ENCODE data around the gene FLYWCH2.

Gene FLYWCH2

GRCh38 chr16:2853531-2854073 lies 29.4 kb upstream of the FLYWCH2 start:
- H3K4me2 ChIP-seq (ENCODE audit: insufficient read depth, low read length), result no peak overlapping the region
- no peak overlapping the region for H3K9ac ChIP-seq (ENCODE audit: low read depth, low read length)
- no peak for DNase-seq
- H3K4me3 ChIP-seq (ENCODE audit: low read depth in 1 of 2, low read length in 2 of 2), result no peak overlapping the region
- no peaks in the 10 kb centered on the region for H3K36me3 ChIP-seq (ENCODE audit: insufficient read depth, low read length)
- no peak overlapping the region for H3K27ac ChIP-seq (ENCODE audit: low read length)
- no peaks in the 10 kb centered on the region for H4K20me1 ChIP-seq (ENCODE audit: insufficient read depth, low read length)
- TF ChIP-seq EZH2 (IDR thresholded peaks at IDR 0.05; ENCODE audit: borderline replicate concordance, low read depth, low read length, severe bottlenecking) (no peak), CTCF (IDR thresholded peaks at IDR 0.05; ENCODE audit: borderline replicate concordance, extremely low read depth, low read length, poor library complexity, severe bottlenecking) (no peak)
- ATAC-seq (ENCODE audit: insufficient read depth, low read depth), result no peak
- H3K79me2 ChIP-seq (ENCODE audit: insufficient read depth, low read length), result no peaks in the 10 kb centered on the region
- H3K9me3 ChIP-seq (ENCODE audit: insufficient read depth, low read length, severe bottlenecking), result peaks cover 6% of the 10 kb centered on the region
- no peak overlapping the region for H2AFZ ChIP-seq (ENCODE audit: low read depth, low read length)
- peaks cover 12% of the 10 kb centered on the region for H3K27me3 ChIP-seq (ENCODE audit: insufficient read depth, low read length, poor library complexity)
- H3K4me1 ChIP-seq (ENCODE audit: insufficient read depth, low read length), result no peaks in the 10 kb centered on the region

GRCh38 chr16:2854700-2855309 lies 28.2 kb upstream of the FLYWCH2 start:
- peak; percentile 24 for DNase-seq
- no peak for ATAC-seq (ENCODE audit: insufficient read depth, low read depth)
- TF ChIP-seq CTCF (IDR thresholded peaks at IDR 0.05; ENCODE audit: borderline replicate concordance, extremely low read depth, low read length, poor library complexity, severe bottlenecking), result peak; percentile 73
- TF ChIP-seq EZH2 (IDR thresholded peaks at IDR 0.05; ENCODE audit: borderline replicate concordance, low read depth, low read length, severe bottlenecking), result no peak
- Histone ChIP-seq H2AFZ (ENCODE audit: low read depth, low read length) (no peak overlapping the region), H3K9me3 (ENCODE audit: insufficient read depth, low read length, severe bottlenecking) (peaks cover 6% of the 10 kb centered on the region), H3K4me3 (ENCODE audit: low read depth in 1 of 2, low read length in 2 of 2) (no peak overlapping the region), H3K4me1 (ENCODE audit: insufficient read depth, low read length) (no peaks in the 10 kb centered on the region), H3K9ac (ENCODE audit: low read depth, low read length) (no peak overlapping the region), H3K79me2 (ENCODE audit: insufficient read depth, low read length) (no peaks in the 10 kb centered on the region), H3K27ac (ENCODE audit: low read length) (no peak overlapping the region), H3K36me3 (ENCODE audit: insufficient read depth, low read length) (no peaks in the 10 kb centered on the region), H3K4me2 (ENCODE audit: insufficient read depth, low read length) (no peak overlapping the region), H4K20me1 (ENCODE audit: insufficient read depth, low read length) (no peaks in the 10 kb centered on the region), H3K27me3 (ENCODE audit: insufficient read depth, low read length, poor library complexity) (peaks cover 13% of the 10 kb centered on the region)

- TF ChIP-seq EZH2 (IDR thresholded peaks at IDR 0.05; ENCODE audit: borderline replicate concordance, low read depth, low read length, severe bottlenecking) (no peak), CTCF (IDR thresholded peaks at IDR 0.05; ENCODE audit: borderline replicate concordance, extremely low read depth, low read length, poor library complexity, severe bottlenecking) (no peak)
- no peak overlapping the region for H3K4me3 ChIP-seq (ENCODE audit: low read depth in 1 of 2, low read length in 2 of 2)
- no peak overlapping the region for H3K4me2 ChIP-seq (ENCODE audit: insufficient read depth, low read length)
- ATAC-seq (ENCODE audit: insufficient read depth, low read depth) (no peak), DNase-seq (no peak)
- H4K20me1 ChIP-seq (ENCODE audit: insufficient read depth, low read length), result no peaks in the 10 kb centered on the region
- no peaks in the 10 kb centered on the region for H3K36me3 ChIP-seq (ENCODE audit: insufficient read depth, low read length)
- H3K9ac ChIP-seq (ENCODE audit: low read depth, low read length), result no peak overlapping the region
- H3K4me1 ChIP-seq (ENCODE audit: insufficient read depth, low read length), result no peaks in the 10 kb centered on the region
- H2AFZ ChIP-seq (ENCODE audit: low read depth, low read length), result no peak overlapping the region
- H3K27me3 ChIP-seq (ENCODE audit: insufficient read depth, low read length, poor library complexity), result peaks cover 13% of the 10 kb centered on the region
- H3K27ac ChIP-seq (ENCODE audit: low read length), result no peak overlapping the region
- no peaks in the 10 kb centered on the region for H3K79me2 ChIP-seq (ENCODE audit: insufficient read depth, low read length)
- H3K9me3 ChIP-seq (ENCODE audit: insufficient read depth, low read length, severe bottlenecking), result peaks cover 6% of the 10 kb centered on the region
Measured at GRCh38 chr16:2855536-2855935, 27.5 kb upstream of the FLYWCH2 start.

Measured in DND-41 (cell line).